ENCODE results near the gene MAP2.

The MAP2 gene

DNA sequence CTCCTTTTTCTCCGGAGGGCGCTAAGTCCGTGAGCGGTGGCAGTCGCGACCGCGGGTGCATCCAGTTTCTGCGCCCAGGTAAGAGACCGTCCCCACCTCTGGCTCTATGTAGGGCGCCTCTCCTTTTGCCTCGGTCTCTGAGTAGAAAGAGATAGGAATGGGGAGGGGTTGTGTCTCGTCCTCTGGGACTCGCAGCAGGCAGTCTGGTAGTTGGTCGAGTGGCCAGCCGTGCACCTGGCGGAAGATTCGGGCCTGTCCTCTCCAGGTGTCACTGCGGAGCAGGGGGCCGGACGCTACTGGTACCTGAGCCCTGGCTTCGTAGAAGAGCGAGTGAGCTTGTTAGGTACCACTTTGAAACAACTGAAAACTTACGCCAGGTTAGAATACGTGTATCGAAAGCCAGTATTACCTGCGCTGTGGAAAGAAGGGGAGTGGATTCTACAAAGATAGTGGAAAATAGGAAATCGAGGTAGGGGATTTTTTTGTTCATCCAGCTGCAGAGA lies 403 bp downstream of the MAP2 start:
- no peak for DNase-seq (ENCODE audit: low read depth in 3 of 3)

DNA sequence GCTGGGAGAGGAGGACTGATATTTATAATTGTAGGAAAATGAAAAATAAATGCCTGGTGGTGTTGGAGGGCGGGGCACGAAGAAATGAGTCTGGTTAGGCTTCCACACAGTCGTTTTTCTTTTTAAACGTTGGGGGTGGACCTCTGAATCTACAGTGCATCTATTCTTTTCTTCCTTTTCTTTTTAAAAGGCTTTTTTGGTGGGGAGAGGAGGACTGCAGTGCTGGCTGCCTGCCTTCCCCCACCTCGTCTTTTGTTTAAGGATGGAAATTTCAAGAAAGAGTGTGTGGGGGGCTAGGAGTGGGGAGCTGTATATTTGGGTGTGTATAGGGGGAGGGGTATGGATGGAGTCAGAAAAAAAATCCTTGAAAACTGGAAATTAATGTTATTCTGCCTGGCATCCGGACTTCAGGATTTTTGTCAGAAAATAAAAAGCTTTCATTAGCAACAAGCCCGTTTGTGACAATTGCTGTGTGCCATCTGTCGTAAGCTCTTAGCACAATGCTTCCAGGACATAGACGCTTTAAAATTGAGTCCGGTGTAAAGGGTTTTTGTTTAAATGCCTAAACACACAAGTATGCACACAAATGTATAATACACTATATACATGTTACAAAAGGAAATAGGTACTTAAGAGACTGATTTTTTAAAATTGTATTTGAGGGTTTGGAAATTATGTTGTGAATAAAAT lies 1.1 kb downstream of the MAP2 start:
- DNase-seq (ENCODE audit: low read depth in 3 of 3), result no peak

DNA sequence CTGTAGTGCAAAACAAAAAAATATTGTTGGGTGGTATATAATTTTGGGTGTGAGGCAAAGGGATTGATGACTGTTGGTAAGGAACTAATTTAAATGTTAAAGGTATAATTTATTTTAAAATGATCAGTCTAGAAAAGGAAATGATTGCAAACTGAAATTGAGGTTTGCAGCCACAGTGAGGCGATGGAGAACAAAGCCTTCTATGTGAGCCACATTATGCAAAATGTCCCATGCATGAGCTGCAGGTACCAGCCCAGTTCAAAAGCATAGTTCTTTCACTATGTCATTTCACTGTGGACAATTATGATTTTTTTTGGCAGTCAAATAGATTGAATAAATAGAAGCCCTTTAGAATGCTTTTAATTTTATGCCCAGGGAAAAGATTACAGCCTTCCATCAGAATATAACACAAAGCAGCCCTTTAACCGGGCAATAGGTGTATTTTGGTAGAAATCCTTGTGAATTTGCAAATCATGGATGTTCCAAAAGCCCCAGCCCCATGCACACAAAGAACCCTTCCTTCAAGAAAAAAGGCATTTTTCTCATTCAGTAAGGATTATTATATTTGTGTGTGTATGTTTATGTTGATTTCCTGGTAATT lies 1.7 kb downstream of the MAP2 start:
- DNase-seq (ENCODE audit: low read depth in 3 of 3), result no peak

DNA sequence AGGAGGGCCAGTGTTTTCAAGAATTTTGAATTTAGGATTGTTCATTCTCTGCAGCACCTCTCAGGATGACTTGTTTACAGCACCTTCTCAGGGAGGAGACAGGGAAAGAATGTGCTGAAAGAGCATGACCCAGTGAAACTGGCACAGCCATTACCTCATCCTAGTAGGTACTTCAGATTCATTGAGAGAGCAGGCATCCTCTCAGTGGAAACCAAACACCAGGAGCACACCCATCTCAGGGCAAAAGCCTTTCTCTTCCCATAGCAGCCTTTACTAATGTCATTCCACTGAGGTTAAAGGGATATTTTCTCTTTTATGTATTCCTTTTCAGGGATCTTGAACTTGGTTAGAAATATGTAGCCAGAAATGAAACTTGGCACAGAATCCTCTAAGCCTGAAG lies 2.6 kb downstream of the MAP2 start:
- no peak for DNase-seq (ENCODE audit: low read depth in 3 of 3)

DNA sequence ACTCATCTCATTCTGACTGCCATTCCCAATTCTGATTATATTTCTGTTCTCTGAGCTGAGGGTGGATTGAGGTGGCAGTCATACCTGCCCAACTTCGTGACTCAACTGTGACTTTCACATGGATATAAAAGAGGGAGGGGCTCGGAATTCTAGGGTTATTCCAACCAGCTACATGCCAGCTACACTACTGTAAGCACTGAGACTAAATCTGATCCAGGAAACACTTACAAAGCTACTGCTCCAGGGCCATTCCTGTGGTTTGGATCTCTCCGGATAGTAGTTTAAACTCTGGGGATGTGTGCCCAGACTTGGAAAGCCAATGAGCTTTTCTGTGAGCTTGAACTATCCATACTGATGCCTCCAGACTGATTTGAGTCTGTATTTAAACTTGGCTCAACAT lies 7.9 kb downstream of the MAP2 start:
- DNase-seq (ENCODE audit: low read depth in 3 of 3), result no peak

DNA sequence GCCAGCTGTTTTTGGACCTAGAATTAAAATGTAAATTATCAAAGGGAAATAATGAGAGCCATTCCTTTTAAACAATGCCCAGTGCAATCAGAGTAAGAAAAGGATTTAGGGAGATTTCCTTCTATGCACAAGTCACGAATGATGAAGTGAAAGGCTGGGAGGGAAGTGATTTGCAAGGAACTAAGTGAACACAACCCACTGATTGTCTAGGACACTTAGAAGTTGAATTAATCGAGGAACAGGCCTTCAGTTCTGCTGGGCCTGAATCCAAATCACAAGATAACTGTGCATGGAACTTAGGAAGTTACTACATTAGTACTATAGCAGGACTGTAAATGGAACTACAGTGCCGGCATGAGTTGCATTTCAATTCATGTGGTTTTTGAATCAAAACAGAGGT lies 17.7 kb downstream of the MAP2 start:
- DNase-seq (ENCODE audit: low read depth in 3 of 3), result no peak

DNA sequence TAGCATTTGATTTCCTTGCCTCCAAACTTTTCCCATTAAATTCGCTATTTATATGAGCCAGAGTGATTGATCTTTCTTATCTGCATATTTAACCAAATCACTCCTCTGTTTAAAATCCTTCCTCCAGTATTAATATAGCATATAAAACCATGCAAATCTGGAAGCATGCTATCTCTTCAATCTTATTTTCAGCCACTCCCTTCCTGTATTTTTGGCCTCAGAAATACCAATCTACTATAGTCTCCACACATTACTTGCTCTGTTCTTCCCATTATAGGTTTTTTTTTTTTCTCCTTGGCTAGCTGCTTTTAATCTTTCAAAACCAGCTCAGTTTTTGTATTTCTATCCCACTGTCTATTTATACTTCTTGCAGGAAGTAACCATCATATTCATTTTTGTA lies 19.1 kb downstream of the MAP2 start:
- DNase-seq (ENCODE audit: low read depth in 3 of 3), result no peak

DNA sequence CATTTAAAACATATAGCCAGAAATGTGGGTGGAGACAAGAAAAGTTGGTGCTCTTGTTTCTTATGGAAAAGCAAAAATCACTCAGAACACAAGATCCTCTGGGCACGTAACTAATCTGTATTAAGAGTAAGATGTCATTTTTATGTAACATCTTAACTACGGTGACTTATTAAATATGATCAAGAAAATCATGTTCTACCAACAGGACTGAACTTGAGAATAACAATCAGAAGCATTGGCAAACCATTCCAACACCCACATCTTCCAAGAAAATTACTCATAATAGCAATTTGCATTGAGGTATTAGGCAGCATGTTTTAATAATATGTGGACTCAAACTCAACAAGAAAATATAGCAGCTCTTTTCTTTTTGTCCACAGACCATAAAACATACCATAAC lies 21.6 kb downstream of the MAP2 start:
- DNase-seq (ENCODE audit: low read depth in 3 of 3), result no peak

DNA sequence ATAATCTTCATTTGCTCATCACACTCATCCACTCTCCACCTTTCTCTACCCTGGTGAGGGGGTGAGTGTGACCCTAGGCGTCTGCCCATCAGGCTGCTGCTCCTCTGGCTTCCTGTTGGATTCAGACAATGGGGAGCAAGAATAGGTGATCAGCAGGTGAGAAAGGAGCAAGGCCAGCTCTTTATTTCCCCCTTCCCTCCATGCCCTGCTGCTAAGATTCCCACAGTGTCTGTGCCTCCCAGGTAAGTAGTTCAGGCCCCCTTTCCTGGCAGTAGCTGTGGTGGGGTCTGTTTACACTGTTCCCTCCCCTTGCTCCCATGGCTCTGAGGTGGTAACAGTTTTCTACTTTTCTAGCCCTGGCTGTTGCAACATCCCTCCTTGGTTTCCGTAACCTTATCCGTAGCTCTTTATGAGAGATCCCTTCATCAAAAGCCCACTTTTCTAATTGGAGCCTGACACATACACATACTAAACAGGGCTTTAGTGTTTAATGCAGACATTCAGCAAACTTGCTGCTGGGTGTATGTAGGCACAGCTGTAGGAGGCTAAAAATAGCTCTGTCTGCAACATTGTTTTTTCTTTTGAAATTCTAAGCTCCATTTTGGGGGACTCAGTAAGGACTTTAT lies 27.5 kb downstream of the MAP2 start:
- no peak for DNase-seq (ENCODE audit: low read depth in 3 of 3)

DNA sequence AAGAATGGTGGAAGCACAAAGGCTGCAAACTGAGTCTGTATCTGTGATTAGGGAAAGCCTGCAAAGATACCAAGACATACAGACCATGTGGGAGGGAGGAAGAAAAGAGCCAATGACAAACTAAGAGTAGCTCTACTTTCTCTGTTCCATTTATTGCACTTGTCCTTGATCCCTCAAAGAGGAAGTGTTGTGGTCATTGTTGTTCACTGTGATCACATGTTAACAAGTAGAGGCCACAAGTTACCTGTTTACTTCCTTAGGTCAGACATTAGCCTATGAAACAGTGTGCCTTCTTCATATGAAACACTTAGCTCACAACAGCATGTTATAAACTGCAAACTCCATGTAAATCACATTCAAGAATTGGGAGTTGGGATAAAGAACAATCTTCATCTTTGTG lies 32.6 kb downstream of the MAP2 start:
- DNase-seq (ENCODE audit: low read depth in 3 of 3), result no peak

DNA sequence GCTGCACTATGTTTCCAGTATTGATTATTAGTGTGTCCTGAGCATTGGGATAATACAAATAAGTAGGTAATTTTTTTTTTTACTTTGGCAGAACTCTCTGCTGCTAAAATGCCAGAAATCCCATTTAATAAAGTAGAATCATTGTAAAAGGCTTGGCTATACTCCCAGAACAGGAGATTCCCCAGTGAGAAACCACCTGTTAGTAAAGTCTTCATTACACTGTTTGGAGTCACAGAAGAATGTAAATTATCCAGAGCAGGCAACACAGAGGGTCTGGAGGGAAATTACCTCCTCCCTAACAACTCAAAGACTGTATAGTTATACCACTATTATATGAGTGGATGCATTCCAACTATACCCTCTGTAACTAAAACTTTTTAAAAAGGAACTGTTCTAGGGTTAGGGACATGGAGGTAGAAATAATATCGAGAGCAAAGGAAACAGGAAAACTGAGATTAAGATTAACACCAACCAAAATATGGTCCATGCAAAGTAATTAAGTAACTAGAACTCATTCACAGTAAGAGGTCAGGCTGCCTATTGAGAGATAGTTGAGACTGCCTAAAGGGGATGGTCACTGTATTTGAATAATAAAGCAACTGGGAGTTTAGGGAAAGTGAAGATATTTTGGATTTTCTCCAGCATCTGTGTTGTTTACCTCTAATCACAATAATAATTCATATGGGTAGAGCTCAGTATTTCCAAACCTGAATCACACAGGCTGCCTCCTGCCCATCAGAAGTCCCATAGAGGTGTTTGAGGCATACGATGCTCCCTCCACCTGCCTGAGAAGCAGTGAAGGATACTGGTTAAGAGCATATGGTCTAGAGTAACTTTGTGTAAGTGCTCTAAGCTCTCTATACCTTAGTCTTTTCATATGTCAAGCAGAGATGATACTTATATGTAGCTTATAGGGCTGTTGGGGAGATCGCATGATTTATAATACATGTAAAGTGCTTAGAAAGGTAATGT lies 34.4 kb downstream of the MAP2 start:
- no peak for DNase-seq (ENCODE audit: low read depth in 3 of 3)

DNA sequence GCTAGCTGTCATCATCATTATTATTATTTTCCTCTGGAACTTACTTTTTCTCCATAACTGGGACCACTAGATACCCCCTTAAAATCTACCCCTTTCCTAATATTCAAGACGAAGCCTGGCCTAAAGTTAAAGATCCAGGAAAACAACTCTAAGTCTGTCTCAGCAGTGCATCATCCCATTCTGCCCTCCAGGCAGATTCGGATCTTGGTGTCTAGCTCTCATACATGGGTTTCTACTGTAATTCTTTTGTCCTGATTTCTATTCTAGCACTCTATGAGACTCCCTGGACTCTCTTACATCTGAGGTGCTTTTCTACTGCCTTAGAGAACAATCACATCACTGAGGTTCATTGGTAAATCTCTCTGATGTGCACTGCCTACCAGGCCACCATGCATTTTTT lies 35.5 kb downstream of the MAP2 start:
- DNase-seq (ENCODE audit: low read depth in 3 of 3), result no peak

DNA sequence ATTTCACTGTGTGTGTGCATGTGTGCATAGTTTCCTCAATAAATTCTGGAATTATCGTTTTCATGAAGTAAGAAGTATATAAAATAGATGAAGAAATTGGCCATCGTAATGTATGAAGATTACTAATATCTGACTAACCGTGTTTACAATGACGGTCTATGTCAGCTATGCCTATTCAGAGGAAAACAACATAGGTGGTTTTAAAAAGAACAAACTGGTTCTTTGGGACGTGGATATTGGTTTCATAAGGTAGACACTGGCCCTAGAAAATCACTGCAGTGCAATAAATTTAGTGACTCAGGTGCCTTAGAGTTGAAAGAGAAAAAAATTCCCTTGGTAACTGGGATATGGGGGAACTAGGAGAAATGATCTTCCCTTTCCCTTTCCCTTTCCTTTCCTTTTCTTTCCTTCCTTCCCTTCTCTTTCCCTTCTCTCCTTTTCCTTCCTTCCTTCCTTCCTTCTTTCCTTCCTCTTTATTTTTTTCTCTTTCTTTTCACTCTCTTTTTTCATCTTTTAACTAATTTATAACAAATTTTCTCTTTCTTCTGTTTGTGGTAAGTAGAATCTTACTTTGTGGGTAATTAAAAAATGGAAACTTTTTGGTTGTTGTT lies 36.4 kb downstream of the MAP2 start:
- DNase-seq (ENCODE audit: low read depth in 3 of 3), result no peak

DNA sequence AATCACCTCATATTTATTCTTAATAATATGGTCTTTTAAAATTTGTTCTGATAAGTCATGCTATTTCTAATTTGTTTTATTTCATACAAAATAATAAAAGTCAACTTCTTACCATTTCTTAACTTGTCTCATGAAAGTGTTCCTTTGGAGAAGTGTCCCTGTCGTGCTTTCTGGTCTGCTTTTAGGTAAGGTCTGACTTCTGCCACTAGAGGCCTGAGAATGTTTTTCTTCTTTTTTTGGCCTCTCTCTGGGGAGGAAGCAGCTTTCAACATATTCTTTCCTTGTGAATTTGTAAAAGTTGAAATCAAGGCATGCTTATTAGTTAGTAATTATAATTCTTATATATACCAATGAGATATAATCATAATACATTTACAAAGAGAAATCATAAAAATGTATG lies 39.4 kb downstream of the MAP2 start:
- no peak for DNase-seq (ENCODE audit: low read depth in 3 of 3)

DNA sequence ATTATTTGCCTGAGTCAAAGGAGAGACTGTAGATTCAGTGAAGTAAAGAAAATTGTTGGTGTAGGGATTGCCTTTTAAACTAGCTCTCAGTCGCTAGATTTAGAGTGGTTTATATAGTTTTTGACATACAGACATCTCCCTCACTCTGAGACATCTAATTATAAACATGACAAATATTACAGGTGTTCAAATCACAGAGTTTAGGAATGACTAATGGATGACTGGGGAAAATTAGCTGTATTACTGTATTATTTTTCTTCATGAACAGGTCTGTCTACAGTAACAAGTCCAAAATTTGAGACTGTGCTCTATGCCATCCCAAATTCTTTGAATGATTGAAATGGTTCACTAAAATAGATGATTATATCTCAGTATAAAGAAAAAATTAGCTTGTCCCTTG lies 40.0 kb downstream of the MAP2 start:
- DNase-seq (ENCODE audit: low read depth in 3 of 3), result no peak

DNA sequence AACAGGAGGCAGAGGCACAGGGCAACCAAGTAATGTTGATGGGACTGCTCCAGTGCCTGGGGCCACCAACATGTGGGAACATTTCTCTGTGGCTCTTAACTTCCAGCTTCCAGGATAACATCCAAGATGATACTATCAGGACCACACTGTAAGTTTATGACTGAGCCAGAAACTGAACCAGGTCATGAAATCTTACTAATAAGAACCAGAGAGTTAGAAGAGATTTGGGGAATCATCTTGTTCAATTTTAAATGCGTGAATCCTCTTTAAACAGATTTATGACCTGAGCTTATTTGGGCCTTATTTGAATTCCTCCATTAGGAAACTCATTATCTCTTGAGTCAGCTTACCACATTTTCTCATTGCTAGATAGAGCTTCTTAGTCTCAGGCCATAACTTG lies 45.0 kb downstream of the MAP2 start:
- DNase-seq (ENCODE audit: low read depth in 3 of 3), result no peak

DNA sequence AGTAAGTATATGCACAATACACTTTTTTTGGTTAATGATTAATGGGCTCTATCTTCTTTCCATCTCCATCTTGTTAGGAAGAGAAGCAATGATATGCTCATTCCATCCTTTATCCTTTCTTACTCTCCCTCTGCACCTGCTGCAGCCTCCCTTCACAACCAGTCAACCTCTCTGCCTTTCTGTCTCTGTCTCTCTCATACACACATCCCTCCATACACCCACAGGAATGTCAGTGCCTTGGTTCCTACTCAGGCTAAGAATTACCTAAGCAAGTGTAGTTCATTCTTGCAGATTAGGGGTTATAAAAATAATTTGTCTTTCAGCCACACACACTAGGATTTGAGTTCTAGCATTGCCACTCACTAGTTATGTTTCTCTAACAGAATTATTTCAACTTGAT lies 45.6 kb downstream of the MAP2 start:
- no peak for DNase-seq (ENCODE audit: low read depth in 3 of 3)

DNA sequence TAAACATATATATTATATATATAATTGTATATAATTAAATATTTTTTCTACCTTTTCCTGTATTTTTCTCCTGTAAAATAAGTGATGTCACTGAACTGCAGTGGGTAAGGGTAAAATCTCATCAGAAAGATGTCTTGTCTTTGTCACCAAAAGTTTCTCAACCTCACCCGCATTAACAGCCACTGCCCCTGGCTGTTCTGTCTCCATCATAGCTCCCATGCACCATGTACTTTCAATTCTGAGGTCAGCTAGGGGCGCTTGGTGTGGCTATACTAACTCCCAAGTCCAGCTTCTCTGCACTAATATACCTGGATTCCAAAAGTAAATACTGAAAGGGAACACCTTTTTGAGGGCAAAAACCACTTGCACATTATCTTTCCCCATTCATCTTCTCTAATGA lies 46.6 kb downstream of the MAP2 start:
- DNase-seq (ENCODE audit: low read depth in 3 of 3), result no peak

DNA sequence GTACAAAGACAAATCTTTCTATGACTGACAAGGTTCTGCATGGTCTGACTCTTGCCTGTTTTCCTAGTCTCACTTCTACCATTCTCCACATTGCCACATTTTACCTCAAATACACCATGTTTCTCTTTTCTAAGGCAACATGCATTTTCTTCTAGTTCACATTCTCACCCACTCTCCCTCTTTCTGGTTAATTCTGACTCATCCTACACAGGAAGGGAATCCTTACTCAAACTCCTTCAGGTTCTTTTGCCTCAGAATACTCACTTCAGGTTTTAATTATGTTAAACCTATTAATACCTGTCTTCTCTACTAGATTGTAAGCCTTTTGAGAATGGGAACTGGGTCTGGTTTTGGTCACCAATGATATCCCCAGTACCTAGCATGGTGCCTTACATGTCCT lies 47.2 kb downstream of the MAP2 start:
- DNase-seq (ENCODE audit: low read depth in 3 of 3), result no peak

DNA sequence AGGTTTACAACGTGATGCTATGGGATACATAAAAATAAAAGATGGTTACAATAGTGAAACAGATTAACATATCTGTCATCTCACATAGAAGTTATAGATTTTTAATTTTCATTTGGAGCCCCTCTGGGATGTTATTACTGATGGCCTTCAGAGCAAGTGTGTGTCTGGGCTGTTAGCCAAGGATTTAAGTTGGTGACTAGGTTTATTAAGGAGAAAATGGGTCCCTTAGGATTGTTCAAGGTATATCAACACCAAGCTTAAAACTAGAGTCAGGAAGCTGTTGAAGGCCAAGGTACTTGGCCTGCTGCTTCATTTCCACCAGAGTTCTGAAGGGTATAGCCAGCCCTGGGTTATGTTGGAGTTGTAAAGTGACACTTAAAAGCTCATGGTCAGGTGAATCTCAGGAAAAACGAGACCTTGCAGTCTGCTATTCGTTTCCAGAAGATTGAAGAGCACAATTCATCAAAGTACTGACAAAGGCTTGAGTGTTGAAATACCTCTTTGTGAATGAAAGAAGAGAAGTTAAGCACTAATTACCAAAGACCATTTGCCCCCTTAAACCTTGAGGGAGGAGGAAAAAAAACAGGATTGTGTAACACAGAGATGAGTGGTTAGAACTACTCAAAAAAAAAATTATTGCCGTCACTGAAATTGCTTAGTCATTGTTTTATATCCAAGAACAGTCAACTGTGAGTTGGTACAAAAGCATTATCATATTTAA lies 48.4 kb downstream of the MAP2 start:
- no peak for DNase-seq (ENCODE audit: low read depth in 3 of 3)

DNA sequence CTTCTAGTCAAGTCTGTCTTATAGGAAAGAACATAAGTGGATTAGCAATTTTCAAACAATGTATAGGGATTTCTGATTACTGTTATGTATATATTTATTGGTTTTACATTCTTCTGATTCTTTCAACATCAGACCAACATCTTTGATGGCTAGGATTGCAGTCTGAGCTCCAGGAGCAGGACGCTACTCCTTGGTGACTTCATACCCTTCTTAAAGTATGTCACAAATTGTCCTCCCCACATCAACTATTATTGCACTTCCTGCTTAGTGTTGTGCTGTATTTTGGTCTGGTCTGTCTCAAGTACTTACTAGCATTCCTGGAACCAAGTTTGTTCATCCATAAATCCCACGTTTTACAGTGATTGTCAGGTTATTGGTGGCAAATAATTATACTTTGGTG lies 49.0 kb downstream of the MAP2 start:
- DNase-seq (ENCODE audit: low read depth in 3 of 3), result no peak
